Neural cell (in vitro differentiated cells): ENCODE measurements around the gene CIRBP.

ENCODE experiments used
- EP300 ChIP-seq: fragments of 450-650 bp; conservative IDR thresholded peaks from 2 replicates; pipeline ENCODE4 v1.6.1; 2014; ENCODE audit warnings: antibody characterized with exemption, mild to moderate bottlenecking, moderate library complexity; ENCODE audit not compliant: poor library complexity, severe bottlenecking
- EZH2 ChIP-seq: fragments of 200-600, 300-800 bp; shearing (Covaris generic), sonication (generic); IDR thresholded peaks from 2 replicates; pipeline ENCODE4 v1.6.1; 2014; ENCODE audit warnings: antibody characterized with exemption, low read length, borderline replicate concordance, mild to moderate bottlenecking; ENCODE audit not compliant: insufficient read depth, poor library complexity, severe bottlenecking
- POLR2AphosphoS5 ChIP-seq: IDR thresholded peaks from 2 replicates; pipeline ENCODE4 v1.6.1; 2012
- RAD21 ChIP-seq: fragments of 450-650 bp; conservative IDR thresholded peaks from 2 replicates; pipeline ENCODE4 v1.6.1; 2014; ENCODE audit warnings: antibody characterized with exemption, mild to moderate bottlenecking, moderate library complexity
- SMC3 ChIP-seq: fragments of 450-650 bp; conservative IDR thresholded peaks from 2 replicates; pipeline ENCODE4 v1.6.1; 2014; ENCODE audit warnings: antibody characterized with exemption, mild to moderate bottlenecking, moderate library complexity; ENCODE audit not compliant: poor library complexity
- TF ChIP-seq, protein P1 (sequence below): fragments of 450-650 bp; IDR thresholded peaks from 2 replicates; pipeline ENCODE4 v1.5.1; 2014; ENCODE audit warnings: antibody characterized with exemption, mild to moderate bottlenecking, moderate library complexity; ENCODE audit not compliant: poor library complexity, severe bottlenecking
- TF ChIP-seq, protein P2 (sequence below): IDR thresholded peaks from 2 replicates; pipeline ENCODE4 v1.6.1; 2012; ENCODE audit warnings: borderline replicate concordance

DNA sequence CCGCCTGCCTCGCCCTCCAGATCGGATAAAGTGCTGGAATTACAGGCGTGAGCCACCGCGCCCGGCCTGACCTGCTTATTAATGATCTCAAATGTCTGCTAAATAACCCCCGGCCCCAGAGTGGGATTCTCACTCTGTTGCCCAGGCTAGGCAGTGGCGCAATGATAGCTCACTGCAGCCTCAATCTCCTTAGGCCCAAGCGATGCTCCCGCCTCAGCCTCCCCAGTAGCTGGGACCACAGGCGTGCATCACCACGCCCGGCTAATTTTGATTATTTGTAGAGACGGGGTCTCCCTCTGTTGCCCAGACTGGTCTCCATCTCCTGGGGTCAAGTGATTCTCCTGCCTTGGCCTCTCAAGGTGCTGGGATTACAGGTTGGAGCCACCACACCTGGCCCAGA, 28.2 kb upstream of the CIRBP start:
- no peak for TF ChIP-seq EZH2
- TF ChIP-seq, protein P1, sequence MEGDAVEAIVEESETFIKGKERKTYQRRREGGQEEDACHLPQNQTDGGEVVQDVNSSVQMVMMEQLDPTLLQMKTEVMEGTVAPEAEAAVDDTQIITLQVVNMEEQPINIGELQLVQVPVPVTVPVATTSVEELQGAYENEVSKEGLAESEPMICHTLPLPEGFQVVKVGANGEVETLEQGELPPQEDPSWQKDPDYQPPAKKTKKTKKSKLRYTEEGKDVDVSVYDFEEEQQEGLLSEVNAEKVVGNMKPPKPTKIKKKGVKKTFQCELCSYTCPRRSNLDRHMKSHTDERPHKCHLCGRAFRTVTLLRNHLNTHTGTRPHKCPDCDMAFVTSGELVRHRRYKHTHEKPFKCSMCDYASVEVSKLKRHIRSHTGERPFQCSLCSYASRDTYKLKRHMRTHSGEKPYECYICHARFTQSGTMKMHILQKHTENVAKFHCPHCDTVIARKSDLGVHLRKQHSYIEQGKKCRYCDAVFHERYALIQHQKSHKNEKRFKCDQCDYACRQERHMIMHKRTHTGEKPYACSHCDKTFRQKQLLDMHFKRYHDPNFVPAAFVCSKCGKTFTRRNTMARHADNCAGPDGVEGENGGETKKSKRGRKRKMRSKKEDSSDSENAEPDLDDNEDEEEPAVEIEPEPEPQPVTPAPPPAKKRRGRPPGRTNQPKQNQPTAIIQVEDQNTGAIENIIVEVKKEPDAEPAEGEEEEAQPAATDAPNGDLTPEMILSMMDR, result no peak
- no peak for TF ChIP-seq SMC3
- TF ChIP-seq, protein P2, sequence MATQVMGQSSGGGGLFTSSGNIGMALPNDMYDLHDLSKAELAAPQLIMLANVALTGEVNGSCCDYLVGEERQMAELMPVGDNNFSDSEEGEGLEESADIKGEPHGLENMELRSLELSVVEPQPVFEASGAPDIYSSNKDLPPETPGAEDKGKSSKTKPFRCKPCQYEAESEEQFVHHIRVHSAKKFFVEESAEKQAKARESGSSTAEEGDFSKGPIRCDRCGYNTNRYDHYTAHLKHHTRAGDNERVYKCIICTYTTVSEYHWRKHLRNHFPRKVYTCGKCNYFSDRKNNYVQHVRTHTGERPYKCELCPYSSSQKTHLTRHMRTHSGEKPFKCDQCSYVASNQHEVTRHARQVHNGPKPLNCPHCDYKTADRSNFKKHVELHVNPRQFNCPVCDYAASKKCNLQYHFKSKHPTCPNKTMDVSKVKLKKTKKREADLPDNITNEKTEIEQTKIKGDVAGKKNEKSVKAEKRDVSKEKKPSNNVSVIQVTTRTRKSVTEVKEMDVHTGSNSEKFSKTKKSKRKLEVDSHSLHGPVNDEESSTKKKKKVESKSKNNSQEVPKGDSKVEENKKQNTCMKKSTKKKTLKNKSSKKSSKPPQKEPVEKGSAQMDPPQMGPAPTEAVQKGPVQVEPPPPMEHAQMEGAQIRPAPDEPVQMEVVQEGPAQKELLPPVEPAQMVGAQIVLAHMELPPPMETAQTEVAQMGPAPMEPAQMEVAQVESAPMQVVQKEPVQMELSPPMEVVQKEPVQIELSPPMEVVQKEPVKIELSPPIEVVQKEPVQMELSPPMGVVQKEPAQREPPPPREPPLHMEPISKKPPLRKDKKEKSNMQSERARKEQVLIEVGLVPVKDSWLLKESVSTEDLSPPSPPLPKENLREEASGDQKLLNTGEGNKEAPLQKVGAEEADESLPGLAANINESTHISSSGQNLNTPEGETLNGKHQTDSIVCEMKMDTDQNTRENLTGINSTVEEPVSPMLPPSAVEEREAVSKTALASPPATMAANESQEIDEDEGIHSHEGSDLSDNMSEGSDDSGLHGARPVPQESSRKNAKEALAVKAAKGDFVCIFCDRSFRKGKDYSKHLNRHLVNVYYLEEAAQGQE, result no peak
- TF ChIP-seq RAD21, result no peak
- no peak for TF ChIP-seq EP300
- no peak for TF ChIP-seq POLR2AphosphoS5
